GM19455 (cell line): ENCODE measurements around the gene ALG14.
"Not testable (repeated sequence)": the region's sequence is repeated elsewhere in the genome, so short reads cannot be mapped to it uniquely, and the experiment has no call there.

Experiments used
- ATAC-seq: cut with Tn5 transposase; IDR thresholded peaks from one replicate; pipeline ENCODE4 v1.9.1; 2021; ENCODE audit not compliant: unreplicated experiment

ALG14 gene, protein sequence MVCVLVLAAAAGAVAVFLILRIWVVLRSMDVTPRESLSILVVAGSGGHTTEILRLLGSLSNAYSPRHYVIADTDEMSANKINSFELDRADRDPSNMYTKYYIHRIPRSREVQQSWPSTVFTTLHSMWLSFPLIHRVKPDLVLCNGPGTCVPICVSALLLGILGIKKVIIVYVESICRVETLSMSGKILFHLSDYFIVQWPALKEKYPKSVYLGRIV

DNA sequence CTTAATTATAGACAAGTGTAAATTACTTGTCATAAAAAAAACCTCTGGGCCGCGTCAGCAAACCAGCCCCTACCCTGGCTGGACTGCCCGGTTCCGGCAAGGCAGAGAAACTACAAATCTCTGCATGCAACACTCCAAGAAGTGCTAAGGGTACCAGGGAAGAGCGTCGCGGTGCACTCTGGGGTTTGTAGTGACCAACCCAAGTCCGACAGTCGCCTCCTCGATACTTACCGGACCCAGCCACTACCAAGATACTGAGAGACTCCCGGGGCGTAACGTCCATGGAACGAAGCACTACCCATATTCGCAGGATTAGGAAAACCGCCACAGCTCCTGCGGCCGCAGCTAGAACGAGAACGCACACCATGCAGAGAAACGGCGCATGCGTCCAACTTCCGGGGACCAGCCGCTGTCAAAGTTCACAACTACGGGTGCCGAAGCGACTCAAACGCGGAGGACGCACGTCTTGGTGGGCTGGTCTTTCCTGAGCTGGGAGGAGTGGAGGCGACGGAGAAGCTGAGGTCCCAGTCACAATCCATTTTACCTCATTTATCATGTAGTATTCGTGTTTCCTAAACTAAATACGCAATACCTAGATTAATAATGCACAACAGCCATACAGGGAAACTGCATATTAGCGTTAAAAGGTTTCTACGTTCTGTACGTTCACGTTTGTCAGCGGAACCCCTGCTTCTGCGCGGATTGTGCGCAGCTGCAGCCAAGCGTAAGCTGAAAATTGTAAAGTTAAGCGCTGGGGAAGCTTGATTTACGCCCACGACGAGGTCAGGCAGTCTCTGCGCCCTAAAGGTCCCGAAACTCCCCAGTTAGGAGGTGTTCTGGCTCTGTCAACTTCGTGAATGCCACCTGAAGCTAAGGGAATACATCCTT is at the start of gene ALG14:
Gene ALG14 (minus strand): TSS at position 420 of the 888 bp plus-strand sequence. CDS start 53 bp downstream, at position 367.
- ATAC-seq: peak; percentile 98

DNA sequence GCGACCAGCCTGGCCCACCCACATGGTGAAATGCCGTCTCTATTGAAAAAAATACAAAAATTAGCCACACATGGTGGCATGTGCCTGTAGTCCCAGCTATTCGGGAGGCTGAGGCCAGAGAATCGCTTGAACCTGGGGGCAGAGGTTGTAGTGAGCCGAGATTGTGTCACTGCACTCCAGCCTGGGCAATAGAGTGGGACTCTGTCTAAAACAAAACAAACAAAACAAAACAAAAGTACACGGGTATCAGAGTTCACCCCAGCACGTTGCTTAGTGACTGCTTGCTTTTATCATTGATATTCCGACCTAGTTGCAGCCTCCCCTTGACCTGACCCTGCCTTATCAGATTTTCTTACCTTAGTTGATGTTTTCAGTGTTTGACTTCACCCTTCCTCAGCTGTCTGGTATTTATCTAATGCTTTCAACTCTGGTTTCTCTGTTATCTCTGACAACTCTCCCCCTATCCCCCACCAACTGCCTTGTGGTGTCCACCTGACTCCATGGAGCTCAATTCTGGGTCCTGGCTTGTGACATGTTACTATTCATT is 49.5 kb upstream of the ALG14 start:
- no peak for ATAC-seq

DNA sequence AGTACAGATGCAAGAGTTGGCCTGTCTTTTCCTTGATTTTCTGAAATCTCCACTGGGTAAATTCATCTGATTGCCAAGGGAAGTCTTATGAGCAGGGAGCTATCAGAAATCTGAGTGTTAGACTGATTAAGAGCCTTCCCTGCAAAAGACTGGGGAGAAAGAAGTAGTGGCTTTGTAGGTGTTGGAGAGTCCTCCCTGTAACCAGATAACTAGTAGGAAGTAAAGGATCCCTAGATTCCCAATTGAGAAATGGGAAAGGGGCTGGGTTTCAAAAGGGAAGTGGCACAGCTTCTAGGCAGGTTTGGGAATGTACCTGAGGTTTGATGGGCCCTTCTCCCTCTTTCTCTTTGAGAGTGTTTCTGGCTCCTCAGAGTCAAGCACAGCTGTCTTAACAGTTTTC is 46.5 kb upstream of the ALG14 start:
- no peak for ATAC-seq

DNA sequence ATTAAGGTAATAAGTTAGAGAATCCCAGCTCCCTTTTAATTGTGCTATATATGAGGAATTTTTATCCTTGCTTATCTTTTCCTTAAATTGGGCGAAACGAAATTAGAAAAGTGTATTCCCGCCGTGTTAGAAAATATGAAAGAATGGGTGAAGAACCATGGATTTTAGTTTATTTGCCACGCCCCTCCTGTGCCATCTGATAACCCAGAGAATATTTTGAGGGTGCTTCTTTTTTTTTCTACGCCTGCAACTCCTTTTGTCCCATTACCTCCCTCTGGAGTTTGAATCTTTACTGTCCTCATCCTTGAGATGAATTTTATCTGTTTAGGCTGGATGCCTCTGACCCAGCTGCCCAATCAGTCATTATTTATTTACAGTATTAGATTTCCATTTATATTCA is 46.0 kb upstream of the ALG14 start:
- ATAC-seq: no peak

DNA sequence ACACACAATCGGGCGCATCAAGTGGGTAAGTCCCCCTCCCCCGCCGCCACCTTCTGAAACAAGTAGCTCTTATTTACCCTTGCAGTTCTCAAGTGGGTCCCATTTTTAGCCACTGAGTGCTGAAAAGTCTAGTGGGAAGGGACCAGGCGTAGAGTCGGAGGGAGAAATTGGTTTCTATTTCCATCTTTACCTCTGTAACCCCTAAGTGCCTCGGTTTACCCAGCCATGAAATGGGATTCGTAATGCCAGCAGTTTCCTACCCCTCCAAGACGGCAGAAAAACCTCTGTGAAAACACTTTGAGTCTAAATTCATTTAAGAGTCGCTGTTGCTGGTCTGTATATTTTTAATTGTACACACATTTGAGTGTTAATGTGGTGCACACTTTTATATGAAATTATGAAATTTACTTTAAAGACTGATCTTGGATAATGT is 45.3 kb upstream of the ALG14 start:
- no peak for ATAC-seq

DNA sequence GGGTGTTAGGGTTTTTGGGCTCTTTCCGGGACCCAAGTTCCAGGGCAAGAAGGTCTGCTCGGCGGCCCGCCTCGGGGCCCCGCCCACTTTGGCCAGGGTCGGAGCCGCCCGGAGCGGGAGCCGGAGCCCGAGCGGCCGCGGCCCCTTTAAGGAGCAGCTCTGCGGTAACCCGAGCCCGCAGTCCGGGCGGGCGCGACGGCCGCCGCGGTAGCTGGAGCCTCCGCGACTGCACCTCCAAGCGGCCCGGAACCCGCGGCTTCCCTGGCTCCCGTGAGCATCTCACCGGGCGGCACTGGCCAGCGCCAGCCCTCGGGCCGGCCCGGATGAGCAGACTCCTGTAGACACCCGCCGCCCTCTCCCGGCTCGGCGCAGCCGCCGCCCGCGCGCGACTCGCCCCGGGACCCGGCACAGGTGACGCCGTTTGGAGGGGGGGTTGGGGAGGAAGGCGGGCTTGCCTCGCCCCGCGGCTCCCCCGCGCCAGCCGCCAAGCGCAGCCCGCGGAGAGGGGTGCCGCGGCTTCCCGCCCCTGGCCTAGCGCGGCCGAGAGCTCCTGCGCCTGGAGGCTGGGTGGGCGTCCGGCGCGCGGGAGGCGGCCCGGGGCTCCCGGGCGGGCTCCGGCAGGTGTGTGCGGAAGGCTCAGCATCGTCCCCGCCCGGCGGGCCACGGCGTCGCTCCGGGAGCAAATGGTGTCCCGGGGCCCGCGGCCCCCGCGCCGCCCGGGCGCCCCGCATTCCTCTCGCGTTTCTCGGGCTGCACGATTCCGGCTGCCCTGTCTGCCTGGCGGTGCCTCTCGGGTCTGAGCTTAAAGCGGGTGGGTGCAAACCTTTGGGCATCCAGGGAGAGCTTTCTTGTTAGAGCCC is 44.7 kb upstream of the ALG14 start, which contains the start of gene TLCD4:
Gene TLCD4 (plus strand): TSS at position 149 of the 860 bp plus-strand sequence. CDS start 26,547 bp downstream, outside the sequence.
- peak; percentile 67 for ATAC-seq

DNA sequence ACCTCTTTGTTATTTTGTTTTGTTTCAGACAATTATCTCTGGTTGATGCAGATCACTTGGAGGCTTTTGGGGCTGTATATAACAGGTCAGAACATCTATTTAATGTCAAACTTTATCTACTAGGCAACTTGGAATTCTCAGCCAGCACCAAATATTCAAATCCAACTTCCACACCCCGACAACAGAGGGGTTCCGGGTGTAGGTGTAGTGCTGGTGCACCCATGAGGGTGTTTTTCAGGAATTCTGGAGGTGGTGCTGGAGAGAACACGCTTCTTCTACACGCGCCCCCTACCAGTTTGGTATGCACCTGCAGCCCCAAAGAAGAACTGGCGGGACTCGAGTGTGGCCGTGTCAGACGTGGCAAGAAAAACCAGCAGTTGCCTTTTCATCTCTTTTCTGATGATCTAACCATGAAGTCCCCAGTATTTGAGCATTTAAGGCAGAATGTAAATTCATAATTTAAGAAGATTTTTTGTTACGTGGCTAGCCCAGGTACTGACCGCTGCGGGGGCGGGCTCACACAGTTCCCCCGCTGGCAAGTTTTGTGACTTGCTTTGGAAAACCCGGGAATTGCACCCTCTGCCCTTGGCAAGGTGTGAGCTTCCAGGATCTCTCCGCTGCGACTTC is 43.9 kb upstream of the ALG14 start:
- ATAC-seq: peak; percentile 64

DNA sequence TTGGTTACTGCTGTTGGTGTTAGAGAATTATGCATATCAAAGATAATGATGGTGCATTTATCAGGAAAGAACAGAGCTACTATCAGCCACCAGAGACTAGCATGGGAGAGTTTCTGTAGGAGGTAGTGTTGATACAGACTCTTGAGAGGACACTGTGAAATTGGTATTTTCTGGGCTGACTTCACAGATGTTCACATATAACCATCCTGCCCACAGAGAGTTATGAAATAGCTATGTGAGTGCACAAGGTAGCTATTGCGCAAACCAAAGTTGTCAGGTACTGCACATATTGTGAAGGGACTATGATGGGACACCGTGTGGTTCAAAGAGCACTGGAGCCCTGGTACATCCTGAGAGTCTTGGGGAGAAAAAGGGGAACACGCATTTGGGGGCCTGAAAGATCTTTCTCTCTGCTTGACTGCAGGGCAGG is 43.0 kb upstream of the ALG14 start:
- ATAC-seq: no peak

DNA sequence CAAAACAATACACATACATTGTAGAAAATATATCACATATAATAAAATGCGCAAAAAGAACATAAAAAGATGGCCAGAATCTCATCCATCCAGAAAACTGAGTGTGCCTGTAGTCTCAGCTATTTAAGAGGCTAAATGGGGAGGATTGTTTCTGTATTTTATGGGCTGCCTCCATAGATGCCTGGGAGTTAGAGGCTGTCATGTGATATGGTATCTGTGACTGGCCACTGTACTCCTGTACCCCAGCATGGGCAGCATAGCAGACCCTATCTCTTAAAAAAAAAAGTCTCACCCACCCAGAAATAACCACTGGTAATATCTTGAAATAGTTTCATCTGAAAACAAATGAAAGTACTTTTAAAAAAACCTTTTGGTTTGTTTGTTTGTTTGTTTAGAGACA is 40.9 kb upstream of the ALG14 start:
- no peak for ATAC-seq

DNA sequence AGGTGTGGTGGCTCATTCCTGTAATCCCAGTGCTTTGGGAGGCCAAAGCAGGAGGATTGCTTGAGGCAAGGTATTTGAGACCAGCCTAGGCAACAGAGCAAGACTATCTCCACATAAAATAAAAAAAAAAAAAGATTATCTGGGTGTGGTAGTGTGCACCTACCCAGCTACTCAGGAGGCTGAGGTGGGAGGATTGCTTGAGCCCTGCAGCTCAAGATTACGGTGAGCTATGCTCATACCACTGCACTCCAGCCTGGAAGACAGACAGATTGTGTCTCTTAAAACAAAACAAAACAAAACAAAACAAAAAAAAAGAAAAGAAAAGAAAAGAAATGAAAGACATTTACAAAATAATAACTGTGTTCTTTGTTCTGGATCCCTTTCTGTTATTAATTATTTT is 38.3 kb upstream of the ALG14 start:
- no peak for ATAC-seq

DNA sequence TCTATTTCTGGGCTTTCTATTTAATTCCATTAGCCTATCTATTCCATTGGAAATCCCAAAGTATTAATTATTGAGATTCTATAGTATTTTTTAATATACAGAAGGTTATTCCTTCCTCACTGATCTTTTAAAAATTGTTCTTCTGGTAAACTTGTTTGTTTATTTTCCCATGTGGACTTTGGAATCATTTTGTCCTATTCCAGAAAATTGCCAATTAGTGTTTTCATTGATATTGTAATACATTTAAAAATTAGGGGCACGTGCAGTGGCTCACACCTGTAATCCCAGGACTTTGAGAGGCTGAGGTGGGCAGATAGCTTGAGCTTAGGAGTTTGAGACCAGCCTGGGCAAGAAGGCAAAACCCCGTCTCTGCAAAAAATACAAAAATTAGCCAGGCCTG is 36.0 kb upstream of the ALG14 start:
- no peak for ATAC-seq

DNA sequence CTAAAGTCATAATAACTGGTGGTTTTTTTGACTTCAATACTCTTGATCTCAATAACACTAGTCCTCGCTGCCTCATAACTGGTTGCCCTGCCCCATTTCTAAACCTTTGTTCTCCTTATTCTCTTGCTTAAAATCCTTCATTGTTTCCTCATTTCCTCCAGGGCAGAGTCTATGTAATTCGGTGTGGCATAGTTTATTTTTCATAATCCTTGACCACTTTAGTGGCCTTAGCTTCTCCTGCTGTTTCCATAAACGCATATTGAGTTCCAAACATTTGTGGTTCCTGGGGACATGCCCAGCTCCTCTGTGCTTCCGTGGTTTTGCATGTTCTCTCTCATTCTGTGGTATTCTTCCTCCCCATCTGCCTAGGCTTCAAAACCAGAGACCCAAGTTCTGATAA is 25.4 kb upstream of the ALG14 start:
- no peak for ATAC-seq

DNA sequence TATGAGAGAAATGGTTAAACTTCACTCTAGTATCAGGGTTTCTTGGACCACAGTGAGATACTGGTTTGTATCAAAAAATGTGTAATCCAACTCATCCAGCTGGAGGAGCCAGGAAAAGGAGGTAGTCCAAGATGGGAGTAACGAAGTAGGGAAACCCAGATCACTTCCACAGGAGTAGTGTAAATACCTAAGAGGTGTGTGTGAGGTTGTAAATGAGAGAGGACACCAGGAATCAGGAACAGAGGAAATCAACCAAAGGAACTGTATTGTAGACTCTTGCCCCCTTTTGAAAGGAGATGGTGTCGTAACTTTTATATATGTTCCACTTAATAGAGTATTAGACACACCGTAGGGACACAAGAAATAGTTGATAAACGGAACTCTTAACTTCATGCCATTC is 24.7 kb upstream of the ALG14 start:
- ATAC-seq: no peak

DNA sequence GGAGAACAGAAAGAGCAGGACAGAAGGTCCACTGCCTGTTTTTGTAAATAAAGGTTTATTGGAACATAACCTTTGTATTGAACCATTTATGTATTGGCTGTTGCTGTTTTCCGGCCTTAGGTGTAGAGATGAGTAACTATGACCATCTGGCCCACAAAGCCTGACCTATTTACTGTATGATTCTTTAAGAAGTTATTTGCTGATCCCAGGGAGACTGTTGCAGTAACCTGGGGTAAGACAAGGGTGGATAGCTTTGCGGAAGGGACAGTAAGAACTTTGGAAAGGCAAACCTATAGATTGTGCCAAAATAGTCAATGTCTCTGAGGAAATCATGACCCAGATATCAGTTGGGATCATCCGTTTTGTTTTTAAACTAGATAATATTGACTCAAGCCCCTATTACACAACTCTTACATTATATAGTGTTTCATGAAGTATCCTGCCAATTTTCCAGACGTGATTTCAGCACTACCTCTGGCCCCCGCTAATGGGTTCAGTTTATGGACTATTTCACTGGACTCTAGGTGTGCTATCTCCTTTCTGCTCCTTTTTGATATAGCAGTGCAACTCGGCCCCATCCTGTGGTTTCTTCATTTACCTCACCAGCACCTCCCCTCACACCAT is 23.6 kb upstream of the ALG14 start:
- ATAC-seq: no peak

DNA sequence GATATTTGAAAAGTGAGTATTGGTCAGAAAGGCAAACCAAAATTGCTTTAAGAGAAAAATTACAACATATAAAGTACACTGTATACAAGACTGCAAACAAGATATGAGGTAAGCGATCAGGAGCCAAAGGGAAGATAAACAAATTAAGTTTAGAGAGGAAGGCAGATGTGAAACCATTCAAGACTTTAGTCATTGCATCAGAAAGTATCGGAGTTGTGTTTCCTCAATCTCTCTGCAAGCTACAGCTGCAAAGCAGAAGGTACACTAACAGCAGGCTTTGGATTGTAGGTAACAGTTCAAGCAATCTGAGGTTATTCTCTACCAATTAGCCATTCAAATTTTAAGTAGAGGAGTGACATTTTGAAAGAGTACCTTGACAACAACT is 23.1 kb upstream of the ALG14 start:
- ATAC-seq: peak; percentile 97

DNA sequence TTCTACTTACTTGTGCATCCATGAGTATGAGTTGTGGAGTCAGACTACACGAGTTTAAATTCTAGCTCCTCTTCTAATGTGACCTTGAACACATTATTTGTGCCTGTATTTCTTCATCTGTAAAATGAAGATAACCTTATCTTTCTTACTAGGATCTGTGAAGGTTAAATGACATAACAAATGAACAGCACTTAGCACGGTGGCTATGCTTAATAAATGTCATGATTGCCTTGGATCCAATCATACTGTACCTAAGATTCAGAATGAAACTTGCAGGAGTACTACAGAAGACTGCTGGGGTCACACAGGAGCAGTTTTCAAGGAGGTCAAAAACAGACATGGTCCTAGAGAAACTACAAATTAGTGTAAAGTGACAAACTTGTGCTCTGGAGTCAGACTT is 22.2 kb upstream of the ALG14 start:
- no peak for ATAC-seq

DNA sequence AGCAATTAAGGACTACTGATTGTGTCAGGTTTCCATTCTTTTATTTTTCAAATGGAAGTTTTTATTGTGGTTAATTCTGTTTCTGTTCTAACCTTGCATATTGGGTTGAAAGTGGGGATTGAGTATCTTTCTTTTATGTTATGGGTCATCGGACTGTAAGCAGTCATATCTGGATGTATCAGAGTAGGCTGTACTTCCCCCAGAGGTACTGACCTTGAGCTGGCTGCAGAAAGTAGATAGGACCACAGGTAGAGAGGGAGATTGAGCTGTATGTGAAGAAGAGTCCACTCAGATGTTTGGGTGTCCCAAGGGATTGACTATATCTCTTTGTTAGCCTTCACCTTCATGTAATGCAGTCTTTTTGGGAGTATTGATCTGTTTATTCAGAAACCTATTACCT is 20.5 kb upstream of the ALG14 start:
- ATAC-seq: no peak

DNA sequence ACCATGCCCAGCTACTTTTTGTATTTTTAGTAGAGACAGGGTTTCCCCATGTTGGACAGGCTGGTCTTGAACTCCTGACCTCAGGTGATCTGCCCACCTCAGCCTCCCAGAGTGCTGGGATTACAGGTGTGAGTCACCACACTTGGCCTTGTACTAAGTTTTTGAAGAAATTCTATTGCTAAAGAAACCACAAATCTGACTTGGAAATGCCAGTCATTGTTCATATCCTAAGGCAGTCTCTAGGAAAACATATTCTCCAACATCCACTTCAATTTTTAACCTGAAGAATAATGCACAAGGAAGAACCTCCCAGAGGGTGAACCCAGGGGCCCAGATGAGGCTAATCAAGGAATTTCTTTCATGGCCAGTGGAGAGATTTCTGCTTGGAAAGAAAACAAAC is 20.1 kb upstream of the ALG14 start:
- ATAC-seq: not testable (repeated sequence)

DNA sequence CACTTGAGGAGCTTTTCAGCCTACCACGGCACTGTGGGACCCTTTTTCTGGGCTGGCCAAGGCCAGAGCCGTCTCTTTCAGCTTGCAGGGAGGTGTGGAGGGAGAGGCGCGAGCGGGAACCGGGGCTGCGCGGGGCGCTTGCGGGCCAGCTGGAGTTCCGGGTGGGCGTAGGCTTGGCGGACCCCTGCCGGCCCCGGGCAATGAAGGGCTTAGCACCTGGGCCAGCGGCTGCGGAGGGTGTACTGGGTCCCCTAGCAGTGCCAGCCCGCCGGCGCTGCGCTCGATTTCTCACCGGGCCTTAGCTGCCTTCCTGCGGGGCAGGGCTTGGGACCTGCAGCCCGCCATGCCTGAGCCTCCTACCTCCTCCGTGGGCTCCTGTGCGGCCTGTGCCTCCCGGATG is 18.5 kb upstream of the ALG14 start:
- ATAC-seq: not testable (repeated sequence)

DNA sequence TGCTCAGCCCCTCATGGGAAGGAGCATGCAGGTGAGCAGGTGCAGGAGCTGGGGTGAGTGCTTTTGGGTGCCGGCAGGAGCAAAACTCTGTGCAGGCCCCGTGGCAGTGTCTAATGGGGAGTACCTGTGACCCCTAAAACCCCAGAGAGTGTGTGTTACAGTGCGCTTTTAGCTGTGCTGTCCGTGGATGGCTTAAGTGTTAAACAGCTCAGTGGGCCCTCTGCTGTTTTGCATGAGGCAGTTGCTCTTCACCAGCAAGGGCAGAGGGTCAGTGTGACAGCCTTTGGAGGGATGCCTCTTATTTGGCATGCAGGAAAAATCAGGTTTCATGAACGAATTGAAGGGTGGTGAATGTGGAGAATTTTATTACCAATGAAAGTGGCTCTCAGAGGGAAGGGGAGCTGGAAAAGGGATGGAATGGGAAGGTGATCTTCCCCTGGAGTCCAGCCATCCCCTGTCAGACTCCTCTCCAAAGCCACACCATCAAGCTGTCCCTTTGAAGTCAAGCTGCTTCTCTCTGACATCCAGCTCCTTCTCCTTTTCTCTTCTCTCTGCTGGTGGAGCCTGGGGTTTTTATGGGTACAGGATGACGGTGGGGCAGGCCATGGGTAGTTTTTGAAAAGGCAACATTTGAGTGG is 17.0 kb upstream of the ALG14 start:
- ATAC-seq: no peak
